Ishikawa (cell line): ENCODE results near the gene CDC25A.
A peak's percentile ranks its signal among the peaks of the same experiment; 100 is the strongest.

Experiments
- CEBPB ChIP-seq: IDR thresholded peaks from 2 replicates; pipeline ENCODE4 v1.6.1; 2012
- CREB1 ChIP-seq: IDR thresholded peaks from 2 replicates; pipeline ENCODE4 v1.6.1; 2012; ENCODE audit warnings: low read depth
- EGR1 ChIP-seq: IDR thresholded peaks from 2 replicates; pipeline ENCODE4 v1.6.1; 2012
- EP300 ChIP-seq: IDR thresholded peaks from 2 replicates; pipeline ENCODE4 v1.6.1; 2012; ENCODE audit warnings: borderline replicate concordance
- FOXM1 ChIP-seq: IDR thresholded peaks from 2 replicates; pipeline ENCODE4 v1.6.1; 2012; ENCODE audit warnings: low read depth, borderline replicate concordance
- NFIC ChIP-seq: IDR thresholded peaks from 2 replicates; pipeline ENCODE4 v1.6.1; 2012
- RAD21 ChIP-seq: IDR thresholded peaks from 2 replicates; pipeline ENCODE4 v1.6.1; 2012; ENCODE audit warnings: low read depth
- REST ChIP-seq: IDR thresholded peaks from 2 replicates; pipeline ENCODE4 v1.6.1; 2012; ENCODE audit warnings: low read depth, mild to moderate bottlenecking
- TAF1 ChIP-seq: IDR thresholded peaks from 2 replicates; pipeline ENCODE4 v1.6.1; 2012; ENCODE audit warnings: low read depth, mild to moderate bottlenecking
- TCF12 ChIP-seq: IDR thresholded peaks from 2 replicates; pipeline ENCODE4 v1.6.1; 2012; ENCODE audit warnings: low read depth
- TEAD4 ChIP-seq: IDR thresholded peaks from 2 replicates; pipeline ENCODE4 v1.6.1; 2012
- USF1 ChIP-seq: IDR thresholded peaks from 2 replicates; pipeline ENCODE4 v1.6.1; 2012
- YY1 ChIP-seq: IDR thresholded peaks from 2 replicates; pipeline ENCODE4 v1.6.1; 2012; ENCODE audit warnings: low read depth
- ZBTB7A ChIP-seq: IDR thresholded peaks from 2 replicates; pipeline ENCODE4 v1.6.1; 2012; ENCODE audit warnings: low read depth
- TF ChIP-seq, protein P1 (sequence below): IDR thresholded peaks from 2 replicates; pipeline ENCODE4 v1.6.1; 2012

Gene CDC25A

DNA sequence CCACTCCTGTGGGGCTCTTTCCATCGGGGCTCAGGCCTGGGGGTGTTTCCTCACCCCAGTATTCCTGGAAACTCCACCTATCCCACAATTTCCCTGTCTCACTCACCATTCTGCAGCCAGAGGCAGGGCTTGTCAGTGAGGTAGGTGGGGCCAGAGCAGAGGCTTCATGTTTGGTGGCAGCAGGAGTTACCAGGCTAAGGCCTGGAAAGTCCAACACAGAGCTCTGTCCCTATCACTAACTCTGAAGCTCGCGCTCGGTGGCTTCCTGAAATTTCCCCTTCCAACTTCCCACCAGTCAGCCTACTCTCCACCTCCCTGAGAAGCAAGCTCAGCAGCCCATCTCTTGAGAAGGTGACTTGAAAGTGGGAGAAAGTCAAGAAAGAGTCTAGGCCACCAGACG, 44.2 kb downstream of the CDC25A start:
- TF ChIP-seq CEBPB: no peak
- TF ChIP-seq TAF1: no peak
- no peak for TF ChIP-seq ZBTB7A
- no peak for TF ChIP-seq EP300
- TF ChIP-seq YY1: no peak
- TF ChIP-seq, protein P1, sequence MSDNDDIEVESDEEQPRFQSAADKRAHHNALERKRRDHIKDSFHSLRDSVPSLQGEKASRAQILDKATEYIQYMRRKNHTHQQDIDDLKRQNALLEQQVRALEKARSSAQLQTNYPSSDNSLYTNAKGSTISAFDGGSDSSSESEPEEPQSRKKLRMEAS: no peak
- TF ChIP-seq FOXM1: no peak
- no peak for TF ChIP-seq TEAD4
- no peak for TF ChIP-seq CREB1
- TF ChIP-seq NFIC: no peak
- no peak for TF ChIP-seq TCF12
- TF ChIP-seq EGR1: no peak
- no peak for TF ChIP-seq RAD21
- no peak for TF ChIP-seq USF1
- no peak for TF ChIP-seq REST

- TF ChIP-seq YY1 (no peak), CREB1 (no peak), NFIC (no peak), USF1 (no peak), RAD21 (no peak), REST (no peak), CEBPB (no peak), EP300 (no peak), TAF1 (no peak), FOXM1 (no peak), EGR1 (no peak), TEAD4 (no peak), TCF12 (no peak), ZBTB7A (no peak)
- TF ChIP-seq, protein P1: no peak
These were observed 44.6 kb downstream of the CDC25A start for GRCh38 chr3:48143567-48143966.

- TF ChIP-seq TCF12 (peak; percentile 44; the same call in 1 of the 2 replicates), CEBPB (no peak)
These were observed 45.8 kb downstream of the CDC25A start for GRCh38 chr3:48142316-48142870.

- TF ChIP-seq YY1 (no peak), CEBPB (no peak), USF1 (no peak), EGR1 (no peak), NFIC (no peak), TAF1 (no peak), CREB1 (no peak), REST (no peak), ZBTB7A (no peak), FOXM1 (no peak)
- TF ChIP-seq, protein P1: no peak
These were observed 46.5 kb downstream of the CDC25A start for GRCh38 chr3:48141604-48142137.
